ENCODE data around the gene POLR1E. TPM values are rescaled to one million over a fixed set of nuclear protein-coding genes. Genes with fewer than 3 reads are reported as not detected.
"Not testable (repeated sequence)": the region's sequence is repeated elsewhere in the genome, so short reads cannot be mapped to it uniquely, and the experiment has no call there.

The POLR1E gene
- total RNA-seq, 2 donors from 2014 or later = 12.5 to 17.2 TPM

DNA sequence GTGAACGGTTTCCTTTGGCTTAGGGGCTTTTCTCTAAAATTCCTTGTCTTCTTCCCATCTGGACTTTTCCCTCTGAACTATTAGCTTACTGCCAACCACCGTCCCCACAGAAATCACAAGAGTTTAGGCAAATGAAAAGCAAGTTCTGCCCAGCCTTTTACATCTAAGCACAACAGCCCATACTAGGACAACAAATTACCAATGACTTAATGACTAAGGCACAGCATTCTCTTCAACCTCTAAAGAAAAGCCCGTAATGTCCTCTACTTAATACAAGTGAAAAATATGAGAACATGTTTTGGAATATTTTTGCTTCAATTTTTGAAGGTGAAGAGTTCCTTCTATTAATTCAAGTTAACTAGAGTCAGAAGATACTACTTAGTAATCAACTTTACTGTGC lies 21.7 kb upstream of the POLR1E start:
- intact Hi-C loops (cut with DNase I) = no loop called here
- ATAC-seq (no peak), DNase-seq (no peak)

- intact Hi-C loops (cut with DNase I) = no loop called here
- DNase-seq (peak; percentile 86), ATAC-seq (peak; percentile 35 to 62)
Measured at GRCh38 chr9:37464426-37465248, 21.1 kb upstream of the POLR1E start.

DNA sequence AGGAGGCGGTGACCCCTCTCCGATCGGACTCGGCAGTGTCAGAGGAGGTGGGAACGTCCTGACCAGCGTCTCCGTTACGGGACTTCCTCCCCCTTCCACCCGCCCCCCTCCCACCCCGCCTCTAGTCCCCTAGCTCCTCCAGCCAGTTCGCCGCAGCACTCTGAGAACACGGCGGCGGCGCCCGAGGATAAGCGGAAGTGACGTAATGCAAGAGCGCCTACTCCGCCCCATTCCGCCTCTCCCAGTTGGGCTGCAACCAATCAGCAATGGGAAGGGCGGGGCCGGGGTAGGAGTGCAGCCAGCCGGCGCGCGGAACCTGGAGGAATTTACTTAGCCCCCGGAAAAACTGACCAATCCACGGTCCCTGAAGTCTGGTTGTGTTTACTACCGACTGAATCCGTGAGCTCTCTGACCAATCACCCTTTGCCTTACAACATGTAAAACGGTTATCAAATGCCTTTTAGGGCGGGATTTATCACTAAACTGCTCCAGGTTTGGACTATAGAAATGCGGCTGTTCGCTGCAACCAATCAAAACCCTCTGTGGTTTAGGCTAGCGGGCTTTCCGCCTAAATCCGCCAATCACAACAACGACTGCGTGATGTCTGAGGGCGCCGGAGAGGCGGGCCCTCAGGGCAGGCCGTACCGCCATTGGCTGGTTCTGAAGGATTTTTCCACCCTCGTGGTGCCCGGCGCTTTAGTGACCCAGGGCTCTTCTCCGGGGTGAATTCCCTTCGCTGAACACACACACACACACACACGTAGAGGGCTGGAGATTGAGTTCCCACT lies 20.3 kb upstream of the POLR1E start, which contains the start of gene ZBTB5:
TSS of gene ZBTB5 (minus strand) at position 202 of the 788 bp plus-strand sequence. CDS start 22,899 bp downstream, outside the sequence.
- DNase-seq (peak; percentile 99), ATAC-seq (peak; percentile 90 to 93)
- intact Hi-C loops (cut with DNase I) = no loop called here

DNA sequence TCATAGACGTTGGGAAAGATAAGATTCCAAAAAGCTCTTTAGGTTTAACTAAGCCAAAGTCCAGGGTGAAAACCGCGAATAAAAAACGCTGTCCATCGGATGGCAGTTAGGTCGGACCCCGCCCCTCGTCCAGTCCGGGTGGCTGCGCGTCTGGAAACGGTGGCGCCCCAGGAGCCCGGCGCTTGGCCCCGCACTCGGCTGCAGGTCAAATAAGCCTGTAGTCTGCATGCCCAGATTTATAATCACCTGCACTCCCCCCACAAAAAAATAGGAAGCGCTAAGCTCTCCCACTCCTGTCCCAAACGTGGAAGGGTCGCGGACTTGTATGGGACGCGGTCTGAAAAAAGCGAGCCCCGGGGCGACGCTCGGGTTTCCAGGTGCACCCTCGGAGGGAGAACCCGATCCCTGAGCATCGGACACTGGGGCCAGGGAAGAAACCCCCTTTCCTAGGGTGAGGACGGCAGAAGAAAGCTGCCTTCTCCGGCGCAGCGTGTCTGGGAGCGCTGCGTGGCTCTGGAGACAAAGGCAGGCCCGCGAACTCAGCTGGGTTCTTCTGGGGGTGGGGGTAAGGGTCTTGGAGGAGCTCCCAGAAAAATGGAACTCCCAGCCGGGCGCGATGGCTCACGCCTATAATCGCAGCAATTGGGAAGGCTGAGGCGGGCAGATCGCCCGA lies 19.6 kb upstream of the POLR1E start:
- DNase-seq (peak; percentile 73), ATAC-seq (peak; percentile 20 to 27)
- intact Hi-C loops (cut with DNase I) = no loop called here

GRCh38 chr9:37467530-37467929 lies 18.2 kb upstream of the POLR1E start:
- intact Hi-C loops (cut with DNase I); ATAC-seq; DNase-seq: not testable (repeated sequence)

GRCh38 chr9:37468620-37469019 lies 17.1 kb upstream of the POLR1E start:
- intact Hi-C loops (cut with DNase I) = no loop called here
- no peak for DNase-seq
- no peak for ATAC-seq

DNA sequence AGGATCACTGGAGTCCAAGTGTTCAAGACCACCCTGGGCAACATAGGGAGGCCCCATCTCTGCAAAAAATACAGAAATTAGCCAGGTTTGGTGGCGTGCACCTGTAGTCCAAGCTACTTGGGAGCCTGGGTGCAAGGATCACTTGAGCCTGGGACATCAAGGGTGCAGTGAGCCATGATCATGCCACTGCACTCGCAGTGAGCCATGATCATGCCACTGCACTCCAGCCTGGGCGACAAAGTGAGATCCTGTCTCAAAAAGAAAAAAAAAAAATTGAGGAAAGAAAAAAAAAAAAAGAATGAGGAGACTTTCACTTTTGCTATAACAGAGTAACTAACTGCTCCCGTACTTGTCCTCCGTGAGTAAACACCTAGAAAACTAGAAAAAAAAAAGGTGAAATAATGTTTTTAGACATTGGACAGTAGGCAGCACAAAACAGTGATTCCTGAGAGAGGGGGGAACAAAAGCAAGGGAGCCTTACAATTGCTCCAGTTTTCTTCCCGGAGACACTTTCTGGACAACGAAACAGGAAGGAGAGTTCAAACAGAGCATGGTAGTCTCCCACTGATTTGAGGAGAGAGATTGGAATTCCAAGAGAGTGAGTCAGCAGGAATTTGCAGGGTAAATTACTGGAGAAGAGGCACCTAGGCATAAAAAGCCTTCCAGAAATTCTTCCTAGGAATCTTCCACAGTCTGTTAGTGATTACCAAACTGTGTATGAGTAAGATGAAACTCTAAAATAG lies 13.6 kb upstream of the POLR1E start:
- DNase-seq (no peak), ATAC-seq (peak; percentile 80 to 93)
- intact Hi-C loops (cut with DNase I) = no loop called here

DNA sequence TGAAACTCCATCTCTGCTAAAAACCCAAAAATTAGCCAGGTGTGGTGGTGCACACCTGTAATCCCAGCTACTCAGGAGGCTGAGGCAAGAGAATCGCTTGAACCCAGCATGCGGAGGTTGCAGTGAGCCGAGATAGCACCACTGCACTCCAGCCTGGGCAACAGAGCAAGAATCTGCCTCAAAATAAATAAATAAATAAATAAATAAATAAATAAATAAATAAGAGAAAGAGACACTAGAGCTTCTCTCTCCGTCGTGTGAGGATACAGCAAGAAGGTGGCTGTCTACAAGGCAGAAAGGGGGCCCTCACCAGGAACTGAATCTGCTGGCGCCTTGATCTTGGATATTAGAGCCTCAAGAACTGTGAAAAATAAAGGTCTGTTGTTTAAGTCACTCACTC lies 11.8 kb upstream of the POLR1E start:
- DNase-seq; ATAC-seq; intact Hi-C loops (cut with DNase I): not testable (repeated sequence)

- ATAC-seq (no peak), DNase-seq (no peak)
- intact Hi-C loops (cut with DNase I) = no loop called here
Measured at GRCh38 chr9:37474438-37474837, 11.3 kb upstream of the POLR1E start.

DNA sequence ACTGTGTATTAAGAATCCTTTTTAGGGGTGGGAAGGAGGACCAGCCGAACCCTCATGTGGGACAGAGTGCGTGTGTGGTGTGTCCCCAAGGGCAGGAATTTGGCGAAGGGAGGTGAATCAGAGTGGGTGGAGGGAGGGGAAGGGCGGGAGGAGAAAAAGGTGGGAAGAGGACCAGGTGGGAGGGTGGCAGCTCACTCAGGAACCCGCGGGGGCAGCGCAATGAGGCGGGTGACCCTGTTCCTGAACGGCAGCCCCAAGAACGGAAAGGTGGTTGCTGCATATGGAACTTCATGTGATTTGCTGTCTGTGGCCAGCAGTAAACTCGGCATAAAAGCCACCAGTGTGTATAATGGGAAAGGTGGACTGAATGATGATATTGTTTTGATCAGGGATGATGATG lies 8.8 kb upstream of the POLR1E start:
- DNase-seq (no peak), ATAC-seq (no peak)
- intact Hi-C loops (cut with DNase I) = no loop called here

DNA sequence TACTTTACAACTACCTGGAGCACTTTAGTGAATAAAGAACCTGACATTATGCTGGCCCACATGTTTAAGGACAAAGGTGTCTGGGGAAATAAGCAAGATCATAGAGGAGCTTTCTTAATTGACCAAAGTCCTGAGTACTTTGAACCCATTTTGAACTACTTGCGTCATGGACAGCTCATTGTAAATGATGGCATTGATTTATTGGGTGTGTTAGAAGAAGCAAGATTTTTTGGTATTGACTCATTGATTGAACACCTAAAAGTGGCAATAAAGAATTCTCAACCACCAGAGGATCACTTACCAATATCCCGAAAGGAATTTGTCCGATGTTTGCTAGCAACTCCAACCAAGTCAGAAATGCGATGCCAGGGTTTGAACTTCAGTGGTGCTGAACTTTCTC lies 8.3 kb upstream of the POLR1E start:
- intact Hi-C loops (cut with DNase I); DNase-seq; ATAC-seq: not testable (repeated sequence)

- intact Hi-C loops (cut with DNase I); ATAC-seq; DNase-seq: not testable (repeated sequence)
Measured at GRCh38 chr9:37477987-37478619, 7.6 kb upstream of the POLR1E start.

GRCh38 chr9:37480759-37481158 lies 5.0 kb upstream of the POLR1E start:
- ATAC-seq = no peak
- intact Hi-C loops (cut with DNase I) = loop anchor here (10.0 kb wide), 3 partner anchors 66 to 884 kb away; no protein-coding TSS in a partner anchor

GRCh38 chr9:37486256-37486615 lies 488 bp downstream of the POLR1E start:
- DNase-seq (no peak), ATAC-seq (peak; percentile 1 to 4)
- intact Hi-C loops (cut with DNase I) = loop anchor here (10.0 kb wide), 3 partner anchors 71 to 879 kb away; no protein-coding TSS in a partner anchor

More at GRCh38 chr9:37480759-37481158, 5.0 kb upstream of the POLR1E start:
- DNase-seq = no peak

- ATAC-seq = peak; percentile 64 to 85
- intact Hi-C loops (cut with DNase I) = loop anchor here (10.0 kb wide), 3 partner anchors 72 to 878 kb away; no protein-coding TSS in a partner anchor
Measured at GRCh38 chr9:37486616-37487548, 1.1 kb downstream of the POLR1E start.

DNA sequence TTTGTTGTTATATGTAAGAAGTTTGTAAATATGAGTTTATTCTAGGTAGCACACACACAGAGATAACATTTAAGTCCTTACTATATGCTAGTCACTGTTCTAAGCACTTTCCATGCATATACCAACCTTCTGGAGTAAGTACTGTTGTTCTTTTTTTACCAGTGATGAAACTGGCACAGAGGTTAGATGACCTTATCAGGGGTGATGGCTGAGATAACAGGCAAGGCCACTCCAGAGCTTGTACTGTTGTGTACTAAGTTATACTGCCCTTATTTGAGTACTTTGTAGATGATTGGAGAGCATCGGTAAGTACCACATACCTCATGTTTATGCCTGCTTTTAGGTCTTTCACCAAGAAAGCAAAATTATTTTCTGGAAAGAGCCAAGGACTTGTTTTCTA lies 6.2 kb downstream of the POLR1E start:
- intact Hi-C loops (cut with DNase I) = no loop called here
- DNase-seq = no peak
- no peak for ATAC-seq

More at GRCh38 chr9:37486616-37487548, 1.1 kb downstream of the POLR1E start:
- peak; percentile 62 for DNase-seq

GRCh38 chr9:37495571-37495970 lies 9.8 kb downstream of the POLR1E start:
- intact Hi-C loops (cut with DNase I) = no loop called here
- no peak for ATAC-seq

More at GRCh38 chr9:37495571-37495970, 9.8 kb downstream of the POLR1E start:
- DNase-seq = no peak

Data from left cardiac atrium (tissue), 4 donors.